Measurements from ENCODE around the gene ORM1.

Gene ORM1

GRCh38 chr9:114281473-114282103, 41.3 kb upstream of the ORM1 start:
- H3K27me3 ChIP-seq (ENCODE audit: insufficient read depth, low read length) = no peaks in the 10 kb centered on the region
- peaks cover 4% of the 10 kb centered on the region; the same call in 1 of the 2 replicates for H3K36me3 ChIP-seq (ENCODE audit: insufficient read depth, low read length)
- H3K9ac ChIP-seq (ENCODE audit: low read depth, low read length) = no peak overlapping the region
- H3K4me3 ChIP-seq (ENCODE audit: low read length) = no peak overlapping the region
- no peaks in the 10 kb centered on the region for H3K9me3 ChIP-seq (ENCODE audit: insufficient read depth, low read depth, low read length)
- no peak overlapping the region for H3K27ac ChIP-seq (ENCODE audit: low read depth, low read length)
- WGBS = 94% methylated on average over 12 of the region's 12 CpGs
- H3K4me1 ChIP-seq (ENCODE audit: insufficient read depth, low read length) = peaks cover 3% of the 10 kb centered on the region; the same call in 1 of the 2 replicates

- Histone ChIP-seq H3K4me3 (ENCODE audit: low read length) (no peak overlapping the region), H3K27ac (ENCODE audit: low read depth, low read length) (no peak overlapping the region), H3K36me3 (ENCODE audit: insufficient read depth, low read length) (peaks cover 4% of the 10 kb centered on the region; the same call in 1 of the 2 replicates), H3K9me3 (ENCODE audit: insufficient read depth, low read depth, low read length) (no peaks in the 10 kb centered on the region), H3K9ac (ENCODE audit: low read depth, low read length) (no peak overlapping the region), H3K27me3 (ENCODE audit: insufficient read depth, low read length) (no peaks in the 10 kb centered on the region), H3K4me1 (ENCODE audit: insufficient read depth, low read length) (peaks cover 3% of the 10 kb centered on the region; the same call in 1 of the 2 replicates)
- WGBS = 89% methylated on average over 10 of the region's 10 CpGs
These were observed 40.8 kb upstream of the ORM1 start for GRCh38 chr9:114282104-114282485.

- H3K27me3 ChIP-seq (ENCODE audit: insufficient read depth, low read length) = no peaks in the 10 kb centered on the region
- no peak overlapping the region for H3K9ac ChIP-seq (ENCODE audit: low read depth, low read length)
- no peak overlapping the region for H3K4me3 ChIP-seq (ENCODE audit: low read length)
- H3K4me1 ChIP-seq (ENCODE audit: insufficient read depth, low read length) = peaks cover 3% of the 10 kb centered on the region; the same call in 1 of the 2 replicates
- no peak overlapping the region for H3K27ac ChIP-seq (ENCODE audit: low read depth, low read length)
- H3K9me3 ChIP-seq (ENCODE audit: insufficient read depth, low read depth, low read length) = no peaks in the 10 kb centered on the region
- H3K36me3 ChIP-seq (ENCODE audit: insufficient read depth, low read length) = peaks cover 4% of the 10 kb centered on the region; the same call in 1 of the 2 replicates
- WGBS = 94% methylated on average over 6 of the region's 6 CpGs
These were observed 40.4 kb upstream of the ORM1 start for GRCh38 chr9:114282507-114282906.

- H3K27me3 ChIP-seq (ENCODE audit: insufficient read depth, low read length) = no peaks in the 10 kb centered on the region
- H3K27ac ChIP-seq (ENCODE audit: low read depth, low read length) = no peak overlapping the region
- 81% methylated on average over 5 of the region's 5 CpGs for WGBS
- H3K36me3 ChIP-seq (ENCODE audit: insufficient read depth, low read length) = peaks cover 4% of the 10 kb centered on the region; the same call in 1 of the 2 replicates
- H3K9ac ChIP-seq (ENCODE audit: low read depth, low read length) = no peak overlapping the region
- H3K9me3 ChIP-seq (ENCODE audit: insufficient read depth, low read depth, low read length) = no peaks in the 10 kb centered on the region
- H3K4me1 ChIP-seq (ENCODE audit: insufficient read depth, low read length) = peaks cover 5% of the 10 kb centered on the region
- H3K4me3 ChIP-seq (ENCODE audit: low read length) = no peak overlapping the region
These were observed 40.0 kb upstream of the ORM1 start for GRCh38 chr9:114282926-114283325.

- Histone ChIP-seq H3K4me1 (ENCODE audit: insufficient read depth, low read length) (peaks cover 12% of the 10 kb centered on the region), H3K36me3 (ENCODE audit: insufficient read depth, low read length) (peaks cover 4% of the 10 kb centered on the region; the same call in 1 of the 2 replicates), H3K4me3 (ENCODE audit: low read length) (no peak overlapping the region), H3K27ac (ENCODE audit: low read depth, low read length) (no peak overlapping the region), H3K9ac (ENCODE audit: low read depth, low read length) (no peak overlapping the region), H3K9me3 (ENCODE audit: insufficient read depth, low read depth, low read length) (no peaks in the 10 kb centered on the region), H3K27me3 (ENCODE audit: insufficient read depth, low read length) (no peaks in the 10 kb centered on the region)
- 92% methylated on average over 14 of the region's 14 CpGs for WGBS
These were observed 39.3 kb upstream of the ORM1 start for GRCh38 chr9:114283551-114284111.

- Histone ChIP-seq H3K27ac (ENCODE audit: low read depth, low read length) (no peak overlapping the region), H3K4me1 (ENCODE audit: insufficient read depth, low read length) (peaks cover 13% of the 10 kb centered on the region), H3K4me3 (ENCODE audit: low read length) (no peak overlapping the region), H3K27me3 (ENCODE audit: insufficient read depth, low read length) (no peaks in the 10 kb centered on the region), H3K36me3 (ENCODE audit: insufficient read depth, low read length) (peaks cover 4% of the 10 kb centered on the region; the same call in 1 of the 2 replicates), H3K9ac (ENCODE audit: low read depth, low read length) (no peak overlapping the region), H3K9me3 (ENCODE audit: insufficient read depth, low read depth, low read length) (no peaks in the 10 kb centered on the region)
- 88% methylated on average over 11 of the region's 11 CpGs for WGBS
These were observed 38.4 kb upstream of the ORM1 start for GRCh38 chr9:114284316-114285060.

- peaks cover 13% of the 10 kb centered on the region for H3K4me1 ChIP-seq (ENCODE audit: insufficient read depth, low read length)
- no peak overlapping the region; the same call in 1 of the 2 replicates for H3K27ac ChIP-seq (ENCODE audit: low read depth, low read length)
- no peak overlapping the region for H3K4me3 ChIP-seq (ENCODE audit: low read length)
- no peaks in the 10 kb centered on the region for H3K9me3 ChIP-seq (ENCODE audit: insufficient read depth, low read depth, low read length)
- WGBS = 57% methylated on average over 20 of the region's 20 CpGs
- H3K27me3 ChIP-seq (ENCODE audit: insufficient read depth, low read length) = no peaks in the 10 kb centered on the region
- H3K9ac ChIP-seq (ENCODE audit: low read depth, low read length) = no peak overlapping the region
- H3K36me3 ChIP-seq (ENCODE audit: insufficient read depth, low read length) = peaks cover 4% of the 10 kb centered on the region; the same call in 1 of the 2 replicates
These were observed 37.6 kb upstream of the ORM1 start for GRCh38 chr9:114285166-114285867.

GRCh38 chr9:114286146-114286679, 36.7 kb upstream of the ORM1 start:
- H3K9ac ChIP-seq (ENCODE audit: low read depth, low read length) = no peak overlapping the region
- no peaks in the 10 kb centered on the region for H3K9me3 ChIP-seq (ENCODE audit: insufficient read depth, low read depth, low read length)
- H3K4me3 ChIP-seq (ENCODE audit: low read length) = no peak overlapping the region
- H3K36me3 ChIP-seq (ENCODE audit: insufficient read depth, low read length) = peaks cover 4% of the 10 kb centered on the region; the same call in 1 of the 2 replicates
- H3K27ac ChIP-seq (ENCODE audit: low read depth, low read length) = no peak overlapping the region
- WGBS = 89% methylated on average over 9 of the region's 10 CpGs
- no peaks in the 10 kb centered on the region for H3K27me3 ChIP-seq (ENCODE audit: insufficient read depth, low read length)
- peaks cover 13% of the 10 kb centered on the region for H3K4me1 ChIP-seq (ENCODE audit: insufficient read depth, low read length)

GRCh38 chr9:114287001-114287762, 35.7 kb upstream of the ORM1 start:
- H3K27ac ChIP-seq (ENCODE audit: low read depth, low read length) = no peak overlapping the region
- no peak overlapping the region for H3K4me3 ChIP-seq (ENCODE audit: low read length)
- peaks cover 7% of the 10 kb centered on the region for H3K36me3 ChIP-seq (ENCODE audit: insufficient read depth, low read length)
- H3K4me1 ChIP-seq (ENCODE audit: insufficient read depth, low read length) = peaks cover 13% of the 10 kb centered on the region
- H3K9ac ChIP-seq (ENCODE audit: low read depth, low read length) = no peak overlapping the region
- H3K9me3 ChIP-seq (ENCODE audit: insufficient read depth, low read depth, low read length) = no peaks in the 10 kb centered on the region
- whole genome bisulfite sequencing = 89% methylated on average over 16 of the region's 16 CpGs
- no peaks in the 10 kb centered on the region for H3K27me3 ChIP-seq (ENCODE audit: insufficient read depth, low read length)

- WGBS = 86% methylated on average over 15 of the region's 15 CpGs
These were observed 35.1 kb upstream of the ORM1 start for GRCh38 chr9:114287763-114288192.

More at GRCh38 chr9:114287763-114288192, 35.1 kb upstream of the ORM1 start:
- no peaks in the 10 kb centered on the region for H3K27me3 ChIP-seq (ENCODE audit: insufficient read depth, low read length)
- H3K4me1 ChIP-seq (ENCODE audit: insufficient read depth, low read length) = peaks cover 13% of the 10 kb centered on the region
- no peak overlapping the region for H3K27ac ChIP-seq (ENCODE audit: low read depth, low read length)
- H3K4me3 ChIP-seq (ENCODE audit: low read length) = no peak overlapping the region
- H3K9me3 ChIP-seq (ENCODE audit: insufficient read depth, low read depth, low read length) = no peaks in the 10 kb centered on the region
- no peak overlapping the region for H3K9ac ChIP-seq (ENCODE audit: low read depth, low read length)
- H3K36me3 ChIP-seq (ENCODE audit: insufficient read depth, low read length) = peaks cover 13% of the 10 kb centered on the region
